Measurements from ENCODE around the gene ARHGAP21.

DNA sequence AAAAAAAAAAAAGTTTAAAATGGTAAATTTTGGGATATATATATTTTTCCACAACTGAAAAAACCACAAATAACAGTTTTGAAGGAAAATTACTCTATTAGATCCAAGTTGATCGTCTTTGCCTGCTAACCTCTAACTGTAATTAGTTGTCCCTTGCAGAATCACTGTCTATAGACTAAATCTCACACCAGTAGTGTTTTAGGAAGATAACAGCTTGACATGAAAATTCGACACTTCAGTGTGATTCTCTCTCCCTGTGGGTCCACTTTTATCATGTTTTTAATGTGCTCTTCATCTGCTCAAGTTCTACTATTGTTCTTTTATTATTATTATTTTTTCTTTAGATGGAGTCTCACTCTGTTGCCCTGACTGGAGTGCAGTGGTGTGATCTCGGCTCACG lies 24.5 kb upstream of the ARHGAP21 start:
- TF ChIP-seq, protein P1, sequence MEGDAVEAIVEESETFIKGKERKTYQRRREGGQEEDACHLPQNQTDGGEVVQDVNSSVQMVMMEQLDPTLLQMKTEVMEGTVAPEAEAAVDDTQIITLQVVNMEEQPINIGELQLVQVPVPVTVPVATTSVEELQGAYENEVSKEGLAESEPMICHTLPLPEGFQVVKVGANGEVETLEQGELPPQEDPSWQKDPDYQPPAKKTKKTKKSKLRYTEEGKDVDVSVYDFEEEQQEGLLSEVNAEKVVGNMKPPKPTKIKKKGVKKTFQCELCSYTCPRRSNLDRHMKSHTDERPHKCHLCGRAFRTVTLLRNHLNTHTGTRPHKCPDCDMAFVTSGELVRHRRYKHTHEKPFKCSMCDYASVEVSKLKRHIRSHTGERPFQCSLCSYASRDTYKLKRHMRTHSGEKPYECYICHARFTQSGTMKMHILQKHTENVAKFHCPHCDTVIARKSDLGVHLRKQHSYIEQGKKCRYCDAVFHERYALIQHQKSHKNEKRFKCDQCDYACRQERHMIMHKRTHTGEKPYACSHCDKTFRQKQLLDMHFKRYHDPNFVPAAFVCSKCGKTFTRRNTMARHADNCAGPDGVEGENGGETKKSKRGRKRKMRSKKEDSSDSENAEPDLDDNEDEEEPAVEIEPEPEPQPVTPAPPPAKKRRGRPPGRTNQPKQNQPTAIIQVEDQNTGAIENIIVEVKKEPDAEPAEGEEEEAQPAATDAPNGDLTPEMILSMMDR (IDR thresholded peaks at IDR 0.05) = no peak
- no peak for TF ChIP-seq POLR2A (IDR thresholded peaks at IDR 0.05)

All from esophagus squamous epithelium (tissue), 4 donors.